NCI-H524 treated with DMSO at 0.1 percent for 48 hours (cell line): ENCODE data around the gene HJV.
A peak's percentile ranks its signal among the peaks of the same experiment; 100 is the strongest.

Experiments used
- DNase-seq: peaks from one replicate; lab custom pipeline; 2025; lab: John Stamatoyannopoulos, UW

HJV gene

DNA sequence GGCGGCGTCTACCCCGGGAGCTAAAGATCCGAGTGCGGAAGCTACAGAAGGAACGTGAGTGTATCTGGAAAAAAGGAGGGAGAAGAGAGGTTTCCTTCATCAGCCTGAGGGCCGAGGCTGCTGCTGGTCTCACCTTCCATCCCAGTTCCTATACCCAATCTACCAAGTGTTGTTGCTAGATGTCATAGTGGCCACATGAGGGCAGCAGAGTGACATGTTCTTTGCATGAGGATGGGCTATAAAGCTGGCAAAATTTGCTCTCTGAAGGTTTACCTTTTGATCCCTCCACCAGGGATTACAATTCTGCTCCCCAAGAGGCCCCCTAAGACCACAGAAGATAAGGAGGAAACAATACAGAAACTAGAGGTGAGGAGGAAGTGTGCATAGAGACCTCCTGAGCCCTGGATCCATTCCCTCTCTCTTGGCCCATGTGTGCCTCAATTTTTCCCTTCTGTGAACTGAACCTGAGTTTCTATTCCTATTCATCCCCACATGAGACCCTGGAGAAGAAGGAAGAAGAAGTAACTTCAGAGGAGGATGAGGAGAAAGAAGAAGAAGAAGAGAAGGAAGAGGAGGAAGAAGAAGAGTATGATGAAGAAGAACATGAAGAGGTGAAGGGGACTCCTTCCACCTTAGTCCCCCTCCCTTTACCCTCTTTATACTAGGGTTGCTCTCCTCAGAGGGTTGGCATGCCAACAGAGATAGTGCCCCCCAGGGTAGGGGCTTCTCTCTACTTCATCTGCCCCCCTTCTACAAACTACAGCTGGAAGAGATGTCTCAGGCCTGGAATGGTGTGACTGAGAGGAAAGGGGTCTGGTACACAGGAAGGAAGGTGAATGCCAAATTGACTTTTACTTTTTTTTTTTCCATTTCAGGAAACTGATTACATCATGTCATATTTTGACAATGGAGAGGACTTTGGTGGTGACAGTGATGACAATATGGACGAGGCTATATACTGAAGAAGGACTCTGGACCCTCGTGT, 43.8 kb downstream of the HJV start:
- DNase-seq: peak; percentile 55

DNA sequence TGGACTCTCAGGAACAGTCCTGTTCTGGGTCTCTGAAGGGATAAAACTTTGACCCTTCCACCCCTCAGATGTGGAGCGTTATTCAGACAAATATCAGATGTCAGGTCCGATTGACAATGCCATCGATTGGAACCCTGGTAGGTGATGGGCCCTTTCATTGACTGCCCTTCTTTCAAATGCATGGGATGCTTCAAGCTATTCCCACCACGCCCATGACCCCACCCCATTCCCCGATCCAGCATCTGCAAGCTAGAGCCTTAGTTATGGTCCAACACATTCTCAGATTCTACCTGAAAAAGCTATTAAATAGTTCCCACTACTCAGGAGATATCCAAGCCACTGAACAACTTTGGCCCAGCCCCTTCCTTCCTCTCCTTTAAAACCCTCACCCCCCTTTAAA, 44.5 kb downstream of the HJV start:
- DNase-seq: no peak

DNA sequence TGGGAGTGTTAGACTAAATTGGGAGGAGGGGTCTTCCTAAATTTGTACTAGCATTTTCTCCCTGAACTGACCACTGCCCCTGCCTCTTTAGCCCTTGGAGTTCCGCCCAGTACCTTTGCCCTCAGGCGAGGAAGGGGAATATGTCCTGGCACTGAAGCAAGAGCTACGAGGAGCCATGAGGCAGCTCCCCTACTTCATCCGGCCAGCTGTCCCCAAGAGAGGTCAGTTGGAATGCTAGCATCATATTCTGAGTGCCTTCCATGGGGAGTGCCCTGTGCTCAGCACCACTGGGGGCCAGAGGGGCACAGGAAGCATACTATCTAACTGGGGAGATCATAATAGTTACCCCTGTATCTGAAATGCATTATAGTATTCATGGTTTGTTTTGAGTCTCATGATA, 46.3 kb downstream of the HJV start:
- no peak for DNase-seq

DNA sequence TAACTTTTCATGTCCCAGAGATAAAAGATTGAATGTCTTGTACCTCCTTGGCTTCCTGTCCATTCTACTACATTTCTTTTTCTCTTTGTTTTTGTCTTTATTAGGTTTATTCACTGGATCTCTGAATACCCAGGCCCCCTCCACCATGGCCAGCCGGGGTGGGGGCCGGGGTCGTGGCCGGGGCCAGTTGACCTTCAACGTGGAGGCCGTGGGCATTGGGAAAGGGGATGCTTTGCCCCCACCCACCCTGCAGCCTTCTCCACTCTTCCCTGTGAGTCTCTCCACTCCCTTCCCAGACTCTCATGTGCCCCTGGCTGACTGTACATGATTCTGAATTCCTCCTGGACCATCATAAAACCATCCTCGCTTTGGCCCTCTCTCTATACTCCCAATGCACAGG, 46.8 kb downstream of the HJV start:
- DNase-seq: no peak

DNA sequence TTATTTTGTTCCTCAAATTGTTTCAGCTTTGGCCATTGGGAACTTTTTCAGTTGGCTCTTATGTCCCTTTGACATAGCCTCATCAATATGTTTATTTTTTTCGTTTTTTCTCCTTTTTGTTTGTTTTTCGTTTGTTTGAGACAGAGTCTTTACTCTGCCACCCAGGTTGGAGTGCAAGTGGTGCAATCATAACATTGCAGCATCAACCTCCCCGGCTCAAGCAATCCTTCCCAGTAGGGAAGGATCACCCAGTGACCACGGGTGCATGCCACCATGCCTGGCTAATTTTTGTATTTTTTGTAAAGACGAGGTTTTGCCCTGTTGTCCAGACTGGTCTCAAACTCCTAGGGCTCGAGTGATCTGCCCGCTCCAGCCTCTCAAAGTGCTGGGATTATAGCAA, 49.0 kb downstream of the HJV start:
- no peak for DNase-seq
